ENCODE results near the gene LLPH.

The LLPH gene

DNA sequence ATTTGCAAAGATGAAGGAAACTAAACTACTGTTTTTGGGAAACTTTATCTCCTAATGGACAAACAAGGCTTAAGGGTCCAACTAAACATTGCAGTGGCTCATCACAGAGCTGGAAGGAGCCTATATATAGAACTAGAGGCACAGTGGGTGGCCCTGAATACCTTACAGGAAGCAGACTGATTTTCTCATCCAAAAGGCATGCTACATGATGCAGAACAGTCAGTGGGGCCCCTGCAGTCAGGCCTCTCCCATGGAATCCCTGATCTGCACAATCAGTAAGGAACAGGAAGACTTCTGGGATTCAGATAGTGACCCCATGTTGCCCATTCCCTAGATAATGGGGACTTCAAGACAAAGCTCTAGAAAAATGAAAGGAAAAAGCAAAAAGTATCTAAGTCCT lies 1.9 kb upstream of the LLPH start:
- Histone ChIP-seq H3K9me3 (ENCODE audit: insufficient read depth, low read depth, low read length) (no peaks in the 10 kb centered on the region), H3K79me2 (ENCODE audit: insufficient read depth, low read length) (peaks cover 47% of the 10 kb centered on the region), H3K9me2 (replicated peaks; ENCODE audit: low read depth, low read length) (no peaks in the 10 kb centered on the region), H3K27me3 (ENCODE audit: insufficient read depth, low read length, poor library complexity, severe bottlenecking) (no peaks in the 10 kb centered on the region), H2AFZ (ENCODE audit: low read length) (no peak overlapping the region), H3K9ac (ENCODE audit: low read depth, low read length, poor library complexity, severe bottlenecking) (peak overlapping the region; percentile 90), H3K4me1 (ENCODE audit: insufficient read depth, low read length, poor library complexity, severe bottlenecking) (peaks cover 39% of the 10 kb centered on the region), H3K4me3 (ENCODE audit: low read length, poor library complexity, severe bottlenecking) (peak overlapping the region; percentile 91), H3K36me3 (ENCODE audit: insufficient read depth, low read length) (peaks cover 21% of the 10 kb centered on the region; the same call in 1 of the 2 replicates), H3F3A (ENCODE audit: low read depth) (no peaks in the 10 kb centered on the region), H3K4me2 (ENCODE audit: low read depth, low read length, poor library complexity, severe bottlenecking) (peak overlapping the region; percentile 93), H4K20me1 (ENCODE audit: insufficient read depth, low read length, poor library complexity, severe bottlenecking) (peaks cover 18% of the 10 kb centered on the region)
- TF ChIP-seq CTCF (conservative IDR thresholded peaks at IDR 0.05; ENCODE audit: low read length) (no peak), EZH2phosphoT487 (IDR thresholded peaks at IDR 0.05; ENCODE audit: borderline replicate concordance) (no peak)

DNA sequence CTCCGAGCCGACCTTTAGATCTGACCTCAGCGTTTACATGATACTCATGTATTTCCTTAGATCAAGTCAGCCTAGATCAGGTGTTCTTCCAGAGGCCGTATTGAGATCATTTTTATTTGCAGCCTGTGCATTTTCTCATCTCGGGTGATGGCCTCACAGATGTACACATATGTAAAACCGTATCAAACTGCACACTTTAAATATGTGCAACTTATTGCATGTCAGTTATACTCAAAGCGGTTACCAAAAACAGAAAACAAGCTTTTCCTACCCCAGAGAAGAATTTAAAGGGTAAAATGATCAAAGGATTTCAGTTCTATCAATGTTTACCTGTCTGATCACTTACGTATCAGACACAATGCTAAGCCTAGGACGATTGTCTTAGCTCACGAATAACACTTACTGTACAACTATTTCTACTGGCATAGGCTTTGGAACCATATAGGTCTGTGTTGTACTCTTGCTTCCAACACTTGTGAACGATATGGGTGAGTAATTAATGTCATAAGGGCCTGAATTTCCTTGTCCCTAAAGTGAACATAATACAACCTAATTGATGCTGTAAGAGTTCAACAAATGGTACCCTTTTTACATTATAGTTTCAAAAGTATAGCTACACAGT lies 628 bp upstream of the LLPH start:
- Histone ChIP-seq H2AFZ (ENCODE audit: low read length) (peak overlapping the region; percentile 91), H3K79me2 (ENCODE audit: insufficient read depth, low read length) (peaks cover 59% of the 10 kb centered on the region)

GRCh38 chr12:66129934-66130266 lies 650 bp downstream of the LLPH start:
- no peak for TF ChIP-seq CTCF (conservative IDR thresholded peaks at IDR 0.05; ENCODE audit: low read length)
- no peak for TF ChIP-seq EZH2phosphoT487 (IDR thresholded peaks at IDR 0.05; ENCODE audit: borderline replicate concordance)
- H3K9me2 ChIP-seq (replicated peaks; ENCODE audit: low read depth, low read length): no peaks in the 10 kb centered on the region
- no peaks in the 10 kb centered on the region for H3K9me3 ChIP-seq (ENCODE audit: insufficient read depth, low read depth, low read length)
- peak overlapping the region; percentile 91 for H2AFZ ChIP-seq (ENCODE audit: low read length)
- peak overlapping the region; percentile 90 for H3K9ac ChIP-seq (ENCODE audit: low read depth, low read length, poor library complexity, severe bottlenecking)
- H3K79me2 ChIP-seq (ENCODE audit: insufficient read depth, low read length): peaks cover 70% of the 10 kb centered on the region
- peak overlapping the region; percentile 91 for H3K4me3 ChIP-seq (ENCODE audit: low read length, poor library complexity, severe bottlenecking)
- peak overlapping the region; percentile 98 for H3K4me2 ChIP-seq (ENCODE audit: low read depth, low read length, poor library complexity, severe bottlenecking)
- peaks cover 23% of the 10 kb centered on the region; the same call in 1 of the 2 replicates for H3K36me3 ChIP-seq (ENCODE audit: insufficient read depth, low read length)
- H3K4me1 ChIP-seq (ENCODE audit: insufficient read depth, low read length, poor library complexity, severe bottlenecking): peaks cover 53% of the 10 kb centered on the region
- peaks cover 34% of the 10 kb centered on the region for H4K20me1 ChIP-seq (ENCODE audit: insufficient read depth, low read length, poor library complexity, severe bottlenecking)
- H3K27me3 ChIP-seq (ENCODE audit: insufficient read depth, low read length, poor library complexity, severe bottlenecking): no peaks in the 10 kb centered on the region
- H3F3A ChIP-seq (ENCODE audit: low read depth): no peaks in the 10 kb centered on the region

More for the DNA sequence above, 628 bp upstream of the LLPH start:
- Histone ChIP-seq H3F3A (ENCODE audit: low read depth) (no peaks in the 10 kb centered on the region), H3K36me3 (ENCODE audit: insufficient read depth, low read length) (peaks cover 15% of the 10 kb centered on the region; the same call in 1 of the 2 replicates), H3K27me3 (ENCODE audit: insufficient read depth, low read length, poor library complexity, severe bottlenecking) (no peaks in the 10 kb centered on the region), H3K4me3 (ENCODE audit: low read length, poor library complexity, severe bottlenecking) (peak overlapping the region; percentile 91), H4K20me1 (ENCODE audit: insufficient read depth, low read length, poor library complexity, severe bottlenecking) (peaks cover 30% of the 10 kb centered on the region), H3K9me3 (ENCODE audit: insufficient read depth, low read depth, low read length) (no peaks in the 10 kb centered on the region), H3K4me1 (ENCODE audit: insufficient read depth, low read length, poor library complexity, severe bottlenecking) (peaks cover 46% of the 10 kb centered on the region), H3K9ac (ENCODE audit: low read depth, low read length, poor library complexity, severe bottlenecking) (peak overlapping the region; percentile 90), H3K9me2 (replicated peaks; ENCODE audit: low read depth, low read length) (no peaks in the 10 kb centered on the region), H3K4me2 (ENCODE audit: low read depth, low read length, poor library complexity, severe bottlenecking) (peak overlapping the region; percentile 93)
- no peak for TF ChIP-seq CTCF (conservative IDR thresholded peaks at IDR 0.05; ENCODE audit: low read length)
- TF ChIP-seq EZH2phosphoT487 (IDR thresholded peaks at IDR 0.05; ENCODE audit: borderline replicate concordance): no peak

Measured in Loucy (cell line).